H9 (cell line): ENCODE measurements around the gene CDS1. TPM values are rescaled to one million over a fixed set of nuclear protein-coding genes. Genes with fewer than 3 reads are reported as not detected.
A peak's percentile ranks its signal among the peaks of the same experiment; 100 is the strongest.

Experiments used
- DNase-seq: peaks from one replicate; pipeline ENCODE4 v3.0.0-alpha.2; 2017
- H2AFZ ChIP-seq: one replicate; pipeline ENCODE4 v1.6.1; 2013; ENCODE audit warnings: mild to moderate bottlenecking, low read length, control low read depth, moderate library complexity
- H2AK5ac ChIP-seq: 2 replicates; pipeline ENCODE4 v1.6.1; 2013; ENCODE audit warnings: low read length, control low read depth, mixed read lengths; ENCODE audit not compliant: insufficient read length
- H2BK120ac ChIP-seq: one replicate; pipeline ENCODE4 v1.6.1; 2013; ENCODE audit warnings: low read depth, mild to moderate bottlenecking, low read length, control low read depth, inconsistent platforms; ENCODE audit not compliant: poor library complexity, severe bottlenecking
- H2BK12ac ChIP-seq: 2 replicates; pipeline ENCODE4 v1.6.1; 2013; ENCODE audit warnings: low read length, control low read depth, mixed read lengths, low read depth; ENCODE audit not compliant: insufficient read length
- H2BK15ac ChIP-seq: 2 replicates; pipeline ENCODE4 v1.6.1; 2013; ENCODE audit warnings: low read depth, low read length, control low read depth
- H2BK20ac ChIP-seq: one replicate; pipeline ENCODE4 v1.6.1; 2013; ENCODE audit warnings: low read depth, mild to moderate bottlenecking, low read length, control low read depth, inconsistent platforms; ENCODE audit not compliant: poor library complexity, severe bottlenecking
- H2BK5ac ChIP-seq: 2 replicates; pipeline ENCODE4 v1.6.1; 2013; ENCODE audit warnings: low read length, control low read depth, mixed read lengths; ENCODE audit not compliant: insufficient read length
- H3K14ac ChIP-seq: 2 replicates; pipeline ENCODE4 v1.6.1; 2013; ENCODE audit warnings: low read length, control low read depth; ENCODE audit not compliant: insufficient read depth
- H3K18ac ChIP-seq: 2 replicates; pipeline ENCODE4 v1.6.1; 2013; ENCODE audit warnings: low read depth, mild to moderate bottlenecking, mixed read lengths, low read length, control low read depth; ENCODE audit not compliant: insufficient read length
- H3K23ac ChIP-seq: 2 replicates; pipeline ENCODE4 v1.6.1; 2013; ENCODE audit warnings: low read length, control low read depth, mixed read lengths, low read depth; ENCODE audit not compliant: insufficient read length
- H3K23me2 ChIP-seq: 2 replicates; pipeline ENCODE4 v1.6.1; 2013; ENCODE audit warnings: low read depth, mild to moderate bottlenecking, mixed read lengths, low read length, control low read depth; ENCODE audit not compliant: insufficient read length, poor library complexity, severe bottlenecking
- H3K27ac ChIP-seq: 2 replicates; pipeline ENCODE4 v1.5.1; 2013; ENCODE audit warnings: low read length, control low read depth, mixed read lengths, low read depth; ENCODE audit not compliant: insufficient read length
- H3K27me3 ChIP-seq: 2 replicates; pipeline ENCODE4 v1.6.1; 2013; ENCODE audit warnings: low read length, control low read depth, inconsistent platforms; ENCODE audit not compliant: insufficient read depth
- H3K4ac ChIP-seq: 2 replicates; pipeline ENCODE4 v1.6.1; 2013; ENCODE audit warnings: low read depth, mild to moderate bottlenecking, control low read depth, inconsistent platforms, low read length, moderate library complexity
- H3K4me1 ChIP-seq: 2 replicates; pipeline ENCODE4 v1.6.1; 2013; ENCODE audit warnings: low read length, control low read depth, inconsistent platforms; ENCODE audit not compliant: insufficient read depth
- H3K4me2 ChIP-seq: 2 replicates; pipeline ENCODE4 v1.6.1; 2013; ENCODE audit warnings: low read length, control low read depth, mixed read lengths; ENCODE audit not compliant: insufficient read length, insufficient read depth
- H3K56ac ChIP-seq: 2 replicates; pipeline ENCODE4 v1.6.1; 2013; ENCODE audit warnings: low read depth, mild to moderate bottlenecking, mixed read lengths, low read length, control low read depth; ENCODE audit not compliant: insufficient read length
- H3K79me1 ChIP-seq: 2 replicates; pipeline ENCODE4 v1.6.1; 2013; ENCODE audit warnings: low read depth, mild to moderate bottlenecking, moderate library complexity, low read length, control low read depth, inconsistent platforms; ENCODE audit not compliant: insufficient read depth, poor library complexity, severe bottlenecking
- H3K79me2 ChIP-seq: 2 replicates; pipeline ENCODE4 v1.6.1; 2013; ENCODE audit warnings: low read length, control low read depth, inconsistent platforms; ENCODE audit not compliant: insufficient read depth
- H3K9ac ChIP-seq: 2 replicates; pipeline ENCODE4 v1.6.1; 2013; ENCODE audit warnings: low read length, control low read depth, mixed read lengths; ENCODE audit not compliant: insufficient read length; ENCODE audit errors: extremely low read depth
- H3K9me3 ChIP-seq: one replicate; pipeline ENCODE4 v1.6.1; 2013; ENCODE audit warnings: low read depth, low read length, inconsistent platforms; ENCODE audit not compliant: control insufficient read depth
- H3T11ph ChIP-seq: one replicate; pipeline ENCODE4 v1.6.1; 2013; ENCODE audit warnings: mild to moderate bottlenecking, low read length, control low read depth, inconsistent platforms
- H4K20me1 ChIP-seq: one replicate; pipeline ENCODE4 v1.6.1; 2013; ENCODE audit not compliant: control insufficient read depth, insufficient read length, insufficient read depth
- H4K5ac ChIP-seq: 2 replicates; pipeline ENCODE4 v1.6.1; 2013; ENCODE audit warnings: low read depth, mild to moderate bottlenecking, mixed read lengths, low read length, control low read depth; ENCODE audit not compliant: insufficient read length
- H4K8ac ChIP-seq: replicated peaks from 2 replicates; pipeline ENCODE4 v1.6.1; 2013; ENCODE audit warnings: low read length, control low read depth, mixed read lengths, low read depth; ENCODE audit not compliant: insufficient read length
- H4K91ac ChIP-seq: 2 replicates; pipeline ENCODE4 v1.6.1; 2013; ENCODE audit warnings: low read depth, mild to moderate bottlenecking, moderate library complexity, mixed read lengths, low read length, control low read depth; ENCODE audit not compliant: insufficient read length
- H3K27ac Mint-ChIP-seq, 3 experiments: 2 replicates in 2 of 3; 3 replicates in 1 of 3; pipeline ENCODE4 v1.8.0; 2020 to 2021; ENCODE audit warnings: mixed read lengths in 3 of 3, mild to moderate bottlenecking in 1 of 3, moderate library complexity in 1 of 3
- H3K27me3 Mint-ChIP-seq: 2 replicates; pipeline ENCODE4 v1.8.0; 2021; ENCODE audit warnings: low read depth, mild to moderate bottlenecking, moderate library complexity, mixed read lengths
- H3K36me3 Mint-ChIP-seq, 3 experiments: 2 replicates in 2 of 3; 3 replicates in 1 of 3; pipeline ENCODE4 v1.8.0; 2020 to 2021; ENCODE audit warnings: low read depth in 3 of 3, mixed read lengths in 3 of 3; ENCODE audit not compliant: insufficient read depth in 1 of 3
- H3K4me1 Mint-ChIP-seq, 2 experiments: 2 replicates each; pipeline ENCODE4 v1.8.0; 2020; ENCODE audit warnings: mixed read lengths in 2 of 2
- H3K4me3 Mint-ChIP-seq, 2 experiments: 2 replicates in 1 of 2; 3 replicates in 1 of 2; pipeline ENCODE4 v1.8.0; 2020 to 2021; ENCODE audit warnings: mild to moderate bottlenecking in 2 of 2, mixed read lengths in 2 of 2, moderate library complexity in 1 of 2
- H3K9me3 Mint-ChIP-seq, 2 experiments: 2 replicates in 1 of 2; 3 replicates in 1 of 2; pipeline ENCODE4 v1.8.0; 2020; ENCODE audit warnings: mild to moderate bottlenecking in 2 of 2, mixed read lengths in 2 of 2, moderate library complexity in 1 of 2
- WGBS: extraction: QIAGEN DNeasy Blood & Tissue Kit; methylation state at CpG from one replicate; pipeline ENCODE4 v1.1.7; 2013; ENCODE audit warnings: missing lambda C conversion rate, low lambda C conversion rate, mixed read lengths; ENCODE audit not compliant: insufficient read length; ENCODE audit errors: extremely low coverage; 5-methylcytosine and 5-hydroxymethylcytosine counted together
- total RNA-seq: library from RNA; stranded (reverse); gene quantifications from 2 replicates; pipeline ENCODE4 v1.2.1, GENCODE V29; 2021
- TF ChIP-seq, protein P1 (sequence below): fragments of 200-600 bp; sonication (generic); conservative IDR thresholded peaks from 3 replicates; pipeline ENCODE4 v1.8.0; 2021; ENCODE audit warnings: antibody characterized with exemption, mild to moderate bottlenecking

Gene CDS1
- total RNA-seq, 1 experiment from 2014 or later: 7.5 TPM

DNA sequence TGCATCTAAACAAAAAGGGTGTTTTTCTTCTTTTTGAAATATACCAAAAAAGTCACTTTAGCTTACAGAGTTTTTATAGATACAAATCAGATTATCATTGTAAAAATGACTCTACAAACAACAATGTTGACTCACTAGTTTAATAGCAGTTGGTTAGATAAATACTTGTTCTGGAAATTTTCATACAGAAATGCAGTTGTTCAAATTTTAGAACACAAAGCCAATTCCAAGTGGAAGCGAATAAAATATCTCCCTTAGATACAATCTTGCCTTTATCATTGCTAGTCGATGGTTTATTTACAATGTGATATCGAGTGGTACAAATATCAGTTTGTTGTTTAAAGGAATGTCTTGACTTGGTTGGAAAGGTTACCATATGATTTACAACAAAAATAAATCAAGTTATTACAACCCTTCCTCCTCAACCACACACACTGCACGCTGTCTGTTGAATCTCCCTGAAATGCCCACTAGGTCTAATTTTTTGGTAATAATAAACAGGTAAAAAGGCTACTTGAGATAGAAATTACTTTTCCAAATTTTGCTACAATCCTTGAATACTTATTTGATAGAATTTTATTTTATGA lies 114.8 kb downstream of the CDS1 start:
- Histone ChIP-seq H3K79me2 (no peaks in the 10 kb centered on the region), H3K79me1 (no peaks in the 10 kb centered on the region), H3K9ac (no peak overlapping the region), H3K9me3 (no peaks in the 10 kb centered on the region), H2AFZ (no peak overlapping the region), H2BK120ac (no peak overlapping the region), H2BK20ac (no peak overlapping the region), H3T11ph (no peak overlapping the region), H4K91ac (no peak overlapping the region), H3K27me3 (no peaks in the 10 kb centered on the region; the same call in 1 of the 2 replicates), H3K4me1 (no peaks in the 10 kb centered on the region), H3K27ac (no peak overlapping the region), H3K4me2 (no peak overlapping the region), H2AK5ac (no peak overlapping the region), H3K4ac (no peak overlapping the region), H4K8ac (no peak overlapping the region), H2BK5ac (no peak overlapping the region), H4K20me1 (no peaks in the 10 kb centered on the region), H2BK15ac (no peak overlapping the region), H3K18ac (no peak overlapping the region), H3K14ac (no peak overlapping the region), H3K56ac (no peak overlapping the region), H3K23ac (no peak overlapping the region), H4K5ac (no peak overlapping the region), H2BK12ac (no peak overlapping the region), H3K23me2 (no peaks in the 10 kb centered on the region)
- no peaks in the 10 kb centered on the region for H3K27me3 Mint-ChIP-seq
- no peaks in the 10 kb centered on the region for H3K4me1 Mint-ChIP-seq
- TF ChIP-seq, protein P1, sequence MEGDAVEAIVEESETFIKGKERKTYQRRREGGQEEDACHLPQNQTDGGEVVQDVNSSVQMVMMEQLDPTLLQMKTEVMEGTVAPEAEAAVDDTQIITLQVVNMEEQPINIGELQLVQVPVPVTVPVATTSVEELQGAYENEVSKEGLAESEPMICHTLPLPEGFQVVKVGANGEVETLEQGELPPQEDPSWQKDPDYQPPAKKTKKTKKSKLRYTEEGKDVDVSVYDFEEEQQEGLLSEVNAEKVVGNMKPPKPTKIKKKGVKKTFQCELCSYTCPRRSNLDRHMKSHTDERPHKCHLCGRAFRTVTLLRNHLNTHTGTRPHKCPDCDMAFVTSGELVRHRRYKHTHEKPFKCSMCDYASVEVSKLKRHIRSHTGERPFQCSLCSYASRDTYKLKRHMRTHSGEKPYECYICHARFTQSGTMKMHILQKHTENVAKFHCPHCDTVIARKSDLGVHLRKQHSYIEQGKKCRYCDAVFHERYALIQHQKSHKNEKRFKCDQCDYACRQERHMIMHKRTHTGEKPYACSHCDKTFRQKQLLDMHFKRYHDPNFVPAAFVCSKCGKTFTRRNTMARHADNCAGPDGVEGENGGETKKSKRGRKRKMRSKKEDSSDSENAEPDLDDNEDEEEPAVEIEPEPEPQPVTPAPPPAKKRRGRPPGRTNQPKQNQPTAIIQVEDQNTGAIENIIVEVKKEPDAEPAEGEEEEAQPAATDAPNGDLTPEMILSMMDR: no peak
- H3K36me3 Mint-ChIP-seq: peaks cover 15 to 80% (median 55%) of the 10 kb centered on the region in 3 experiments; a peak in 6 of 7 replicates
- peak overlapping the region in 1 of 3 experiments; percentile 50; a peak in 2 of 7 replicates for H3K27ac Mint-ChIP-seq
- no peak for DNase-seq
- H3K9me3 Mint-ChIP-seq: no peaks in the 10 kb centered on the region
- no CpG with 5 or more reads among the region's 4 CpGs for WGBS
- no peak overlapping the region for H3K4me3 Mint-ChIP-seq
